Karpas-422 (cell line): ENCODE results near the gene ENTHD1. TPM values are rescaled to one million over a fixed set of nuclear protein-coding genes. Genes with fewer than 3 reads are reported as not detected.

Experiments
- DNase-seq: peaks from one replicate; pipeline ENCODE4 v3.0.0-alpha.2; 2015
- H2AFZ ChIP-seq: fragments of 200-600 bp; sonication (generic); 2 replicates; pipeline ENCODE4 v1.6.1; 2014; ENCODE audit warnings: antibody characterized with exemption, low read length, mixed read lengths
- H3K27ac ChIP-seq: fragments of 200-600 bp; sonication (generic); 2 replicates; pipeline ENCODE4 v1.5.1; 2014; ENCODE audit warnings: mild to moderate bottlenecking, low read length, moderate library complexity
- H3K27me3 ChIP-seq: fragments of 200-600 bp; sonication (generic); 2 replicates; pipeline ENCODE4 v1.6.1; 2014; ENCODE audit warnings: low read length, mixed read lengths
- H3K36me3 ChIP-seq: fragments of 200-600 bp; sonication (generic); 2 replicates; pipeline ENCODE4 v1.6.1; 2014; ENCODE audit warnings: low read length, mixed read lengths; ENCODE audit not compliant: insufficient read depth
- H3K4me1 ChIP-seq: fragments of 200-600 bp; sonication (generic); 2 replicates; pipeline ENCODE4 v1.6.1; 2014; ENCODE audit warnings: mild to moderate bottlenecking, low read length, mixed read lengths
- H3K4me2 ChIP-seq: fragments of 200-600 bp; sonication (generic); 2 replicates; pipeline ENCODE4 v1.6.1; 2014; ENCODE audit warnings: low read length, low read depth, mild to moderate bottlenecking; ENCODE audit not compliant: poor library complexity, severe bottlenecking
- H3K4me3 ChIP-seq: fragments of 200-600 bp; sonication (generic); 2 replicates; pipeline ENCODE4 v1.5.1; 2014; ENCODE audit warnings: mild to moderate bottlenecking, antibody characterized with exemption, low read length, mixed read lengths
- H3K79me2 ChIP-seq: fragments of 200-600 bp; sonication (generic); 2 replicates; pipeline ENCODE4 v1.6.1; 2014; ENCODE audit warnings: mild to moderate bottlenecking, low read length, mixed read lengths
- H3K9ac ChIP-seq: fragments of 200-600 bp; sonication (generic); 2 replicates; pipeline ENCODE4 v1.6.0; 2014; ENCODE audit warnings: low read length
- H3K9me2 ChIP-seq: fragments of 200-600 bp; sonication (generic), shearing (Covaris generic); replicated peaks from 2 replicates; pipeline ENCODE4 v1.6.0; 2014; ENCODE audit warnings: mild to moderate bottlenecking, low read length, moderate library complexity; ENCODE audit not compliant: insufficient read depth
- H3K9me3 ChIP-seq: fragments of 300-700, 200-600 bp; sonication (generic); 2 replicates; pipeline ENCODE4 v1.6.1; 2014; ENCODE audit warnings: low read length, mixed read lengths
- H4K20me1 ChIP-seq: fragments of 200-600 bp; sonication (generic); 2 replicates; pipeline ENCODE4 v1.6.1; 2014; ENCODE audit warnings: mild to moderate bottlenecking, antibody characterized with exemption, low read length, low read depth; ENCODE audit not compliant: insufficient read depth
- total RNA-seq: library from RNA; depleted of rRNA; stranded (reverse); fragments of >200 nt; shearing (Covaris generic); gene quantifications from 2 replicates; pipeline ENCODE4 v1.2.3, GENCODE V29; 2014; ENCODE audit warnings: low replicate concordance

Gene ENTHD1
- total RNA-seq, 1 experiment from 2014 or later = not detected

- Histone ChIP-seq H3K9ac (no peak overlapping the region), H3K9me3 (no peaks in the 10 kb centered on the region), H3K4me3 (no peak overlapping the region), H3K4me2 (no peak overlapping the region), H3K36me3 (no peaks in the 10 kb centered on the region), H4K20me1 (no peaks in the 10 kb centered on the region), H3K4me1 (no peaks in the 10 kb centered on the region), H3K27ac (no peak overlapping the region), H2AFZ (no peak overlapping the region), H3K27me3 (no peaks in the 10 kb centered on the region), H3K9me2 (no peaks in the 10 kb centered on the region), H3K79me2 (no peaks in the 10 kb centered on the region)
- no peak for DNase-seq
Measured at GRCh38 chr22:39819429-39819828, 74.1 kb downstream of the ENTHD1 start.

GRCh38 chr22:39818094-39818493 lies 75.5 kb downstream of the ENTHD1 start:
- Histone ChIP-seq H3K4me3 (no peak overlapping the region), H3K36me3 (no peaks in the 10 kb centered on the region), H3K79me2 (no peaks in the 10 kb centered on the region), H3K4me1 (no peaks in the 10 kb centered on the region), H3K4me2 (no peak overlapping the region), H3K27me3 (no peaks in the 10 kb centered on the region), H3K9me2 (no peaks in the 10 kb centered on the region), H3K9me3 (no peaks in the 10 kb centered on the region), H3K9ac (no peak overlapping the region), H2AFZ (no peak overlapping the region), H3K27ac (no peak overlapping the region), H4K20me1 (no peaks in the 10 kb centered on the region)
- no peak for DNase-seq

- H3K36me3 ChIP-seq = no peaks in the 10 kb centered on the region
- no peaks in the 10 kb centered on the region for H3K79me2 ChIP-seq
- H3K4me1 ChIP-seq = no peaks in the 10 kb centered on the region
- no peak for DNase-seq
- no peaks in the 10 kb centered on the region for H4K20me1 ChIP-seq
- no peak overlapping the region for H2AFZ ChIP-seq
- no peak overlapping the region for H3K27ac ChIP-seq
- no peaks in the 10 kb centered on the region for H3K27me3 ChIP-seq
- H3K9me2 ChIP-seq = no peaks in the 10 kb centered on the region
- H3K9me3 ChIP-seq = no peaks in the 10 kb centered on the region
- no peak overlapping the region for H3K4me2 ChIP-seq
- H3K4me3 ChIP-seq = no peak overlapping the region
- H3K9ac ChIP-seq = no peak overlapping the region
Measured at GRCh38 chr22:39815932-39816331, 77.6 kb downstream of the ENTHD1 start.

- no peak for DNase-seq
- Histone ChIP-seq H3K79me2 (no peaks in the 10 kb centered on the region), H3K4me1 (no peaks in the 10 kb centered on the region), H3K36me3 (no peaks in the 10 kb centered on the region), H3K4me3 (no peak overlapping the region), H3K27ac (no peak overlapping the region), H3K9me2 (no peaks in the 10 kb centered on the region), H3K27me3 (no peaks in the 10 kb centered on the region), H3K9me3 (no peaks in the 10 kb centered on the region), H4K20me1 (no peaks in the 10 kb centered on the region), H3K4me2 (no peak overlapping the region), H3K9ac (no peak overlapping the region), H2AFZ (no peak overlapping the region)
Measured at GRCh38 chr22:39814899-39815298, 78.7 kb downstream of the ENTHD1 start.

GRCh38 chr22:39809772-39810557 lies 83.6 kb downstream of the ENTHD1 start:
- Histone ChIP-seq H3K4me3 (no peak overlapping the region), H3K27ac (no peak overlapping the region), H2AFZ (no peak overlapping the region), H3K4me1 (no peaks in the 10 kb centered on the region), H3K27me3 (no peaks in the 10 kb centered on the region), H3K36me3 (no peaks in the 10 kb centered on the region), H4K20me1 (no peaks in the 10 kb centered on the region), H3K9ac (no peak overlapping the region), H3K4me2 (no peak overlapping the region), H3K9me2 (no peaks in the 10 kb centered on the region), H3K79me2 (no peaks in the 10 kb centered on the region), H3K9me3 (no peaks in the 10 kb centered on the region)
- DNase-seq = no peak

- no peaks in the 10 kb centered on the region for H4K20me1 ChIP-seq
- H3K4me3 ChIP-seq = no peak overlapping the region
- H3K9me2 ChIP-seq = no peaks in the 10 kb centered on the region
- H3K27ac ChIP-seq = no peak overlapping the region
- no peaks in the 10 kb centered on the region for H3K4me1 ChIP-seq
- H3K4me2 ChIP-seq = no peak overlapping the region
- no peaks in the 10 kb centered on the region for H3K36me3 ChIP-seq
- H2AFZ ChIP-seq = no peak overlapping the region
- no peak overlapping the region for H3K9ac ChIP-seq
- DNase-seq = peak; percentile 81
- no peaks in the 10 kb centered on the region for H3K27me3 ChIP-seq
- H3K9me3 ChIP-seq = no peaks in the 10 kb centered on the region
- H3K79me2 ChIP-seq = no peaks in the 10 kb centered on the region
Measured at GRCh38 chr22:39808081-39808480, 85.5 kb downstream of the ENTHD1 start.

GRCh38 chr22:39806109-39806508 lies 87.5 kb downstream of the ENTHD1 start:
- Histone ChIP-seq H3K4me3 (no peak overlapping the region), H3K79me2 (no peaks in the 10 kb centered on the region), H3K9me2 (no peaks in the 10 kb centered on the region), H3K36me3 (no peaks in the 10 kb centered on the region), H3K9me3 (no peaks in the 10 kb centered on the region), H4K20me1 (no peaks in the 10 kb centered on the region), H3K27ac (no peak overlapping the region), H2AFZ (no peak overlapping the region), H3K4me1 (no peaks in the 10 kb centered on the region), H3K27me3 (no peaks in the 10 kb centered on the region), H3K9ac (no peak overlapping the region), H3K4me2 (no peak overlapping the region)
- no peak for DNase-seq

GRCh38 chr22:39805117-39805516 lies 88.4 kb downstream of the ENTHD1 start:
- Histone ChIP-seq H3K79me2 (no peaks in the 10 kb centered on the region), H3K27me3 (no peaks in the 10 kb centered on the region), H4K20me1 (no peaks in the 10 kb centered on the region), H3K4me3 (no peak overlapping the region), H2AFZ (no peak overlapping the region), H3K36me3 (no peaks in the 10 kb centered on the region), H3K9ac (no peak overlapping the region), H3K4me1 (no peaks in the 10 kb centered on the region), H3K9me3 (no peaks in the 10 kb centered on the region), H3K4me2 (no peak overlapping the region), H3K9me2 (no peaks in the 10 kb centered on the region), H3K27ac (no peak overlapping the region)
- DNase-seq = no peak
